BE2C (cell line): ENCODE results near the gene POU3F3.

Source experiments
- DNase-seq: peaks from one replicate; pipeline ENCODE4 v3.0.0-alpha.2; 2020
- H3K27me3 ChIP-seq: fragments of 250-450 bp; sonication (Bioruptor Pico); 2 replicates; pipeline ENCODE4 v1.5.1; 2020; ENCODE audit warnings: mild to moderate bottlenecking
- H3K36me3 ChIP-seq: fragments of 250-450 bp; sonication (Bioruptor Pico); 2 replicates; pipeline ENCODE4 v1.5.1; 2020; ENCODE audit warnings: mild to moderate bottlenecking
- H3K4me1 ChIP-seq: fragments of 250-450 bp; sonication (Bioruptor Pico); 2 replicates; pipeline ENCODE4 v1.5.1; 2020
- H3K4me3 ChIP-seq: 2 replicates; pipeline ENCODE4 v1.5.1; 2011; ENCODE audit warnings: low read depth, low read length
- H3K9me3 ChIP-seq: fragments of 250-450 bp; sonication (Bioruptor Pico); 2 replicates; pipeline ENCODE4 v1.5.1; 2020
- TF ChIP-seq, protein P1 (sequence below): IDR thresholded peaks from 2 replicates; pipeline ENCODE4 v1.5.1; 2012; ENCODE audit warnings: mild to moderate bottlenecking, low read depth, low read length

POU3F3 gene

DNA sequence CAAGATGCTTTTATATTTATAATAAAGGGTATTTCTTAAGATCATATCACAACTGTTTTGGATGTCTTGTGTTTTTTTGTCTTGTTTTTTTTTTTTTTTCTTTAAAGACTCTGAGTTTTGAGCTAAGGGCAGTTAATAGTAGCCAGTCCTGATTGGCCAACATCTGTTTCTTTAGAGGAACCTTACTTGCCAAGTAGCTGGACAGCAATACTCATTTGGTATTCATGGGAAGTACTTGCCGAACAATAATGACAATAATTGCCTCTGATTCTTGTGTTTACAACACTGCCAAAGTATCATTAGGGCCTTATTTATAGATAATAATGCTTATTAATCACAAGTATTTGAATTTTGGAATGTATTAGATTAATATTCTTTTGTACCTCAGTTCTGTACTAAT, 17.1 kb upstream of the POU3F3 start:
- no peaks in the 10 kb centered on the region for H3K4me1 ChIP-seq
- TF ChIP-seq, protein P1, sequence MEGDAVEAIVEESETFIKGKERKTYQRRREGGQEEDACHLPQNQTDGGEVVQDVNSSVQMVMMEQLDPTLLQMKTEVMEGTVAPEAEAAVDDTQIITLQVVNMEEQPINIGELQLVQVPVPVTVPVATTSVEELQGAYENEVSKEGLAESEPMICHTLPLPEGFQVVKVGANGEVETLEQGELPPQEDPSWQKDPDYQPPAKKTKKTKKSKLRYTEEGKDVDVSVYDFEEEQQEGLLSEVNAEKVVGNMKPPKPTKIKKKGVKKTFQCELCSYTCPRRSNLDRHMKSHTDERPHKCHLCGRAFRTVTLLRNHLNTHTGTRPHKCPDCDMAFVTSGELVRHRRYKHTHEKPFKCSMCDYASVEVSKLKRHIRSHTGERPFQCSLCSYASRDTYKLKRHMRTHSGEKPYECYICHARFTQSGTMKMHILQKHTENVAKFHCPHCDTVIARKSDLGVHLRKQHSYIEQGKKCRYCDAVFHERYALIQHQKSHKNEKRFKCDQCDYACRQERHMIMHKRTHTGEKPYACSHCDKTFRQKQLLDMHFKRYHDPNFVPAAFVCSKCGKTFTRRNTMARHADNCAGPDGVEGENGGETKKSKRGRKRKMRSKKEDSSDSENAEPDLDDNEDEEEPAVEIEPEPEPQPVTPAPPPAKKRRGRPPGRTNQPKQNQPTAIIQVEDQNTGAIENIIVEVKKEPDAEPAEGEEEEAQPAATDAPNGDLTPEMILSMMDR = no peak
- DNase-seq = no peak
- no peaks in the 10 kb centered on the region for H3K9me3 ChIP-seq
- H3K4me3 ChIP-seq = no peak overlapping the region
- H3K36me3 ChIP-seq = no peaks in the 10 kb centered on the region
- H3K27me3 ChIP-seq = no peaks in the 10 kb centered on the region; the same call in 1 of the 2 replicates

DNA sequence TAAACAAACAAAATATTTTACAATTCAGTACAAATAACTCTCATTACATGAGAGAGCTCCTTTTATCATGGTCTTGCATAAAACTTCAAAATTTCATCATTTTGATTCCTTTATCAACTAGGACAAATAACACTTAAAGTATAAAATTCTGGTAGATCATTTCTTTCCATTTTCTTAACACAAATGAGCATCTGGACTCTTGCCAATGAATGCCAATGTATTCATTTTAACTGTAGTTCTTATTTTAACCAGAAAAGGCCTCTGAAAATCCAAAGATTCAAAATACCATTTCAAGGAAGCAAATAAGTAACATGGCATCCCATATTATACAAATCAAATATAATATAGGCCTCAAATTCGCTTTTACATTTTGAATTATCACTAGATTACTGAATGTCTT, 13.8 kb upstream of the POU3F3 start:
- H3K9me3 ChIP-seq = no peaks in the 10 kb centered on the region
- H3K4me1 ChIP-seq = no peaks in the 10 kb centered on the region
- no peak for DNase-seq
- H3K27me3 ChIP-seq = peaks cover 33% of the 10 kb centered on the region
- no peaks in the 10 kb centered on the region for H3K36me3 ChIP-seq
- TF ChIP-seq, protein P1 = no peak
- H3K4me3 ChIP-seq = no peak overlapping the region

DNA sequence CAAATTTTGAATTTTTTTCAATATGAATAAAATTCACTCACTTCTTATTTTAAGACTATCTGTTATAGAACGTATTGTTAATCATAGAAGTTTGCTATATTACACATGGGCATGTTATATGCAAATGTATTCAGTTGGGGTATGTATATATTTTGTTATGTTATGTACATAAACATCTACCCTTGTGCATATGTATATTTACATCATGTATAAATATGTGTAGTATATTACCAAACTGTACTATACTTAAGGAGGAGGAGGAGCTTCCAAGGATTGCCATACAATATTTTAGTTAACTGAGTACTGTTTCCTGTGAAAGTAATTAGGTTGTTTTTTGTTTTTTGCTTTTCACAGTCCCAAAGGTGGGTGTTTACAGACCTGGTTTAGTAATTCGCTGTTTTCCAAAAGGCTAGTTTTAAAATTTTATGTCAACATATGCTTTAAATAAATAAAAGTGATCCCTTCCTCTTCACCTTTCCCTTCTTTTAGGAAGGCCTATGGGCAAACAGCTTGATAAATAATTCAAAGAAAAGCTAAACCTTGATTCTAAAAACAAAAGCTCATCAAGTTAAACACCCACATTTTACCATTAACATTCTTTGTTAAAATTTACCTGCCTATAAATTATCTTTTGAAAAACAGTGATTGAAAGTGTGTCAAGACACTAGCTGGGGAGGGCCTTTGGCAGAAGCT, 12.9 kb upstream of the POU3F3 start:
- DNase-seq = no peak

DNA sequence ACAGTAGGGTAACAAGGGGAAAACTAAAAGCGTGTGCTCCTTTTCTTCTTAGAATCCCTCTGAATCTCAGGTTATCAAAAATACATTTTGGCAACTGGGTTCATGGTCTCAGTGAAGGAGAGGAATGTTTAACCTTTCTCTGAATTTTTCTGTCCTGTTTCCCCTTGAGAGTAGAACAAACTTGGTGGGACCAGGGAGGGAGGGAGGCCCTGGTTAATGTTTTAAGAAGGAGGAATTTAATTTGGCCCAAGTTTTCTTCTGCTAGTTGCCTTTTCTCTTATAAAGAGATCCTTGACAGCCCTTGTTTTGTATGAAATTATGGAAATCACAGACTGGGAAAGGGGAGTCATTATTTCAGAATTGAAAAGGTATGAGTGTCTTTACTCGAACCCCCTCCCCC, 12.2 kb upstream of the POU3F3 start:
- DNase-seq = no peak
- no peaks in the 10 kb centered on the region for H3K4me1 ChIP-seq
- H3K36me3 ChIP-seq = no peaks in the 10 kb centered on the region
- TF ChIP-seq, protein P1 = no peak
- no peak overlapping the region for H3K4me3 ChIP-seq
- H3K9me3 ChIP-seq = no peaks in the 10 kb centered on the region
- H3K27me3 ChIP-seq = peaks cover 49% of the 10 kb centered on the region

More for the DNA sequence above, 12.9 kb upstream of the POU3F3 start:
- Histone ChIP-seq H3K4me1 (no peaks in the 10 kb centered on the region), H3K36me3 (no peaks in the 10 kb centered on the region), H3K4me3 (no peak overlapping the region), H3K9me3 (no peaks in the 10 kb centered on the region), H3K27me3 (peaks cover 42% of the 10 kb centered on the region)
- TF ChIP-seq, protein P1 = no peak

DNA sequence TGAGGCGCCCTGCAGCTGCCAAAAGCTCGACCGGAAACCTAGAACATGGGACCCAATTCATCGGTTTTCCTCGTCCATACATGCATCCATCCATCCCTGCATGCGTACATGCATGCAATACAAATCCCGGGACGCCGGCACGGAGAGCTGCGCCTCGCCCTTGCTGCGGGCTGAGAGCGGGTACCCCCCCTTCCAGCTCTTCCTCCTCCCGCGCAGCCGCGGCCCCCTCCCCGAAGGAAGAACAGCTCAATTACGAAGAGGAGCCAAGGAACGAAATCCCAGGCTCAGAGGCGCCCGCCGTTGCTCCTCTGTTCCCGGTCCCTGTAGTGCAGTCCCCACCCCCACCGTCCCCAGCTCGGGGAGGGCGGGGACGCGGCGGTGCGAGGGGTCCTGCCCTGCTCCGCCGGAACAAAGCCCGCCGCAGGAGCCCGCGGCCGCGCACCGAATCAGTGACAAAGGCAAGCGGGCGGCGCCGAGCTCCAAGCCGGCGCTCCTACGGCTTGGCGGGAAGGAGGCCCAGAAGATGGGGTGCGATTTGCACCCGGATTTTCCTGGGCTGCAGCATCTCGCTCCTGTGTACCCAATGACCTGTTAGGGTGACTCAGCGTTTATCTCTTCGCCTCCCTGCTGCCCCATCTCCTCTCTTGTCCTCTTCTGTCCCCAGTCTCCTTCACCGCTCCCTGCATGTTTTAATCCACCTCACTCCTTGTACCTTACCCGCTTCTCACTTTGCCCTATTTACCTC, 8.9 kb upstream of the POU3F3 start:
- Histone ChIP-seq H3K4me3 (peak overlapping the region; percentile 10; the same call in 1 of the 2 replicates), H3K27me3 (peaks cover 74% of the 10 kb centered on the region), H3K9me3 (no peaks in the 10 kb centered on the region), H3K36me3 (no peaks in the 10 kb centered on the region), H3K4me1 (no peaks in the 10 kb centered on the region)
- DNase-seq = no peak
- TF ChIP-seq, protein P1 = no peak

DNA sequence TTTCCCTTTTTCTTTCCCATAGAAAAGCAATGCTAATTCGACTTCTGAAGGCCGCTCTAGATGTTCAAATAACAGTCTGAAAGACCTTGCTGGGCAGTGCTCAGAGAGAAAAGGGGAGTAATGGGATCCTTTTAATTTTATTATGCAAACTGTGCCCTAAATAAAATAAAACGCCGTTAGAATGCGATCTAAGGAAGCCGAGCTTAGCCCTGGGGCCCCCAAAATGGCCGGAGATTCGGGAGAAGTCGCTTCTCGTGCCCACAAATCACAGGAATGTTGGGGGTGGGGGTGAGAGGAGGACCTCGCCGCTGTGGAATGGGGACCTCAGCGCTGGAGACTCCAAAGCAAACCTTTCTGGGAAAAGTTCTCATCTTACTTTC, 8.4 kb upstream of the POU3F3 start:
- DNase-seq = no peak
- no peak overlapping the region for H3K4me3 ChIP-seq
- H3K4me1 ChIP-seq = no peaks in the 10 kb centered on the region
- H3K36me3 ChIP-seq = no peaks in the 10 kb centered on the region
- H3K27me3 ChIP-seq = peaks cover 79% of the 10 kb centered on the region
- no peaks in the 10 kb centered on the region for H3K9me3 ChIP-seq
- TF ChIP-seq, protein P1 = no peak
